Measurements from ENCODE around the gene SORCS3. TPM values are rescaled to one million over a fixed set of nuclear protein-coding genes. Genes with fewer than 3 reads are reported as not detected.

Gene SORCS3
- total RNA-seq, 1 experiment from 2014 or later = not detected

GRCh38 chr10:105247831-105248499 lies 606.9 kb downstream of the SORCS3 start:
- ChIA-PET POLR2A (no interaction called here), CTCF (no interaction called here)
- Histone ChIP-seq H3K4me1 (ENCODE audit: control insufficient read depth, insufficient read depth, low read length) (no peaks in the 10 kb centered on the region), H3K27ac (ENCODE audit: low read length) (no peak overlapping the region), H3K27me3 (ENCODE audit: control insufficient read depth, insufficient read depth, low read length) (no peaks in the 10 kb centered on the region), H3K36me3 (ENCODE audit: control insufficient read depth, insufficient read depth, low read length) (no peaks in the 10 kb centered on the region), H3K4me3 (ENCODE audit: low read depth in 2 of 2, low read length in 2 of 2) (no peak overlapping the region), H3K9me3 (ENCODE audit: control insufficient read depth, insufficient read depth, low read depth, low read length) (no peaks in the 10 kb centered on the region)
- in situ Hi-C loops (cut with HindIII; ENCODE audit: low pct_unique_long_range_greater_than_20kb, low sequenced_read_pairs) (no loop called here), intact Hi-C loops (cut with micrococcal nuclease; ENCODE audit: unreplicated experiment) (no loop called here)
- TF ChIP-seq POLR2AphosphoS5 (IDR thresholded peaks at IDR 0.05; ENCODE audit: low read depth, low read length) (no peak), REST (IDR thresholded peaks at IDR 0.05; ENCODE audit: insufficient read depth in 1 of 2, low read depth in 2 of 2, low read length in 1 of 2) (no peak), CTCF (IDR thresholded peaks at IDR 0.05) (no peak)
- ATAC-seq (no peak), DNase-seq (ENCODE audit: low read depth, low spot score) (no peak)
- BruUV-seq (replicated peaks) = no TSS peak

GRCh38 chr10:105252911-105253310 lies 611.8 kb downstream of the SORCS3 start:
- Histone ChIP-seq H3K36me3 (ENCODE audit: control insufficient read depth, insufficient read depth, low read length) (no peaks in the 10 kb centered on the region), H3K4me3 (ENCODE audit: low read depth in 2 of 2, low read length in 2 of 2) (no peak overlapping the region), H3K27me3 (ENCODE audit: control insufficient read depth, insufficient read depth, low read length) (no peaks in the 10 kb centered on the region), H3K27ac (ENCODE audit: low read length) (no peak overlapping the region), H3K9me3 (ENCODE audit: control insufficient read depth, insufficient read depth, low read depth, low read length) (no peaks in the 10 kb centered on the region), H3K4me1 (ENCODE audit: control insufficient read depth, insufficient read depth, low read length) (no peaks in the 10 kb centered on the region)
- TF ChIP-seq CTCF (IDR thresholded peaks at IDR 0.05) (no peak), REST (IDR thresholded peaks at IDR 0.05; ENCODE audit: insufficient read depth in 1 of 2, low read depth in 2 of 2, low read length in 1 of 2) (no peak), SIN3A (IDR thresholded peaks at IDR 0.05; ENCODE audit: borderline replicate concordance, insufficient read depth, low read depth, low read length) (no peak), TCF7L2 (IDR thresholded peaks at IDR 0.05; ENCODE audit: low read depth, low read length) (no peak), POLR2AphosphoS5 (IDR thresholded peaks at IDR 0.05; ENCODE audit: low read depth, low read length) (no peak)
- CTCF ChIA-PET = no interaction called here
- ATAC-seq = no peak
- no peak for DNase-seq (ENCODE audit: low read depth, low spot score)
- BruUV-seq (replicated peaks) = no TSS peak
- POLR2A ChIA-PET = interaction anchor here (0.6 kb wide), 1 partner anchor 230 kb away, joined by 12 read pairs; no protein-coding TSS in a partner anchor
- in situ Hi-C loops (cut with HindIII; ENCODE audit: low pct_unique_long_range_greater_than_20kb, low sequenced_read_pairs) (no loop called here), intact Hi-C loops (cut with micrococcal nuclease; ENCODE audit: unreplicated experiment) (no loop called here)
